ENCODE data around the gene CAMTA1.

CAMTA1 gene

GRCh38 chr1:7097938-7098592 lies 312.8 kb downstream of the CAMTA1 start:
- no peak for DNase-seq

- no peak for DNase-seq
Observed at GRCh38 chr1:7098641-7099040, 313.4 kb downstream of the CAMTA1 start.

- DNase-seq, result no peak
Observed at GRCh38 chr1:7100479-7100878, 315.2 kb downstream of the CAMTA1 start.

GRCh38 chr1:7101187-7101586 lies 315.9 kb downstream of the CAMTA1 start:
- no peak for DNase-seq

- no peak for DNase-seq
Observed at GRCh38 chr1:7103361-7103782, 318.1 kb downstream of the CAMTA1 start.

GRCh38 chr1:7103874-7104273 lies 318.6 kb downstream of the CAMTA1 start:
- DNase-seq, result no peak

GRCh38 chr1:7104339-7104738 lies 319.1 kb downstream of the CAMTA1 start:
- no peak for DNase-seq

- no peak for DNase-seq
Observed at GRCh38 chr1:7105269-7105668, 320.0 kb downstream of the CAMTA1 start.

- DNase-seq, result no peak
Observed at GRCh38 chr1:7106442-7107108, 321.3 kb downstream of the CAMTA1 start.

- no peak for DNase-seq
Observed at GRCh38 chr1:7107109-7107830, 322.0 kb downstream of the CAMTA1 start.

GRCh38 chr1:7108251-7108650 lies 323.0 kb downstream of the CAMTA1 start:
- no peak for DNase-seq

GRCh38 chr1:7109901-7110300 lies 324.6 kb downstream of the CAMTA1 start:
- no peak for DNase-seq

- no peak for DNase-seq
Observed at GRCh38 chr1:7110321-7110720, 325.1 kb downstream of the CAMTA1 start.

GRCh38 chr1:7111853-7112252 lies 326.6 kb downstream of the CAMTA1 start:
- DNase-seq, result no peak

- DNase-seq, result no peak
Observed at GRCh38 chr1:7113136-7113535, 327.9 kb downstream of the CAMTA1 start.

GRCh38 chr1:7113822-7114221 lies 328.6 kb downstream of the CAMTA1 start:
- no peak for DNase-seq

- no peak for DNase-seq
Observed at GRCh38 chr1:7116001-7116400, 330.7 kb downstream of the CAMTA1 start.

GRCh38 chr1:7117399-7118281 lies 332.4 kb downstream of the CAMTA1 start:
- DNase-seq, result peak; percentile 37

GRCh38 chr1:7119156-7119555 lies 333.9 kb downstream of the CAMTA1 start:
- no peak for DNase-seq

GRCh38 chr1:7120863-7121621 lies 335.8 kb downstream of the CAMTA1 start:
- no peak for DNase-seq

GRCh38 chr1:7121622-7121988 lies 336.4 kb downstream of the CAMTA1 start:
- DNase-seq, result no peak

GRCh38 chr1:7127322-7128075 lies 342.2 kb downstream of the CAMTA1 start:
- no peak for DNase-seq

All from GOT3 (cell line).